Mucosa of rectum (tissue), 2 donors: ENCODE results near the gene RREB1.
"Not testable (repeated sequence)": the region's sequence is repeated elsewhere in the genome, so short reads cannot be mapped to it uniquely, and the experiment has no call there.

Experiments used
- H3K27ac ChIP-seq, 2 donors: one replicate each; pipeline ENCODE4 v1.7.0; 2013; ENCODE audit warnings: inconsistent platforms in 2 of 2, low read depth in 2 of 2, low read length in 2 of 2
- H3K27me3 ChIP-seq, 2 donors: one replicate each; pipeline ENCODE4 v1.7.0; 2013; ENCODE audit warnings: low read length in 2 of 2; ENCODE audit not compliant: control insufficient read depth in 2 of 2, insufficient read depth in 2 of 2
- H3K36me3 ChIP-seq, 2 donors: one replicate each; pipeline ENCODE4 v1.7.0; 2013; ENCODE audit warnings: low read length in 2 of 2; ENCODE audit not compliant: control insufficient read depth in 2 of 2, insufficient read depth in 2 of 2
- H3K4me1 ChIP-seq, 2 donors: one replicate each; pipeline ENCODE4 v1.7.0; 2013; ENCODE audit warnings: low read length in 2 of 2, mild to moderate bottlenecking in 1 of 2; ENCODE audit not compliant: control insufficient read depth in 2 of 2, insufficient read depth in 2 of 2
- H3K4me3 ChIP-seq, 2 donors: one replicate each; pipeline ENCODE4 v1.7.0; 2013; ENCODE audit warnings: low read length in 2 of 2
- H3K9ac ChIP-seq, 2 donors: one replicate each; pipeline ENCODE4 v1.7.0; 2013; ENCODE audit warnings: low read length in 2 of 2, low read depth in 1 of 2, mild to moderate bottlenecking in 1 of 2
- H3K9me3 ChIP-seq, 2 donors: one replicate each; pipeline ENCODE4 v1.7.0; 2013; ENCODE audit warnings: low read length in 2 of 2; ENCODE audit not compliant: control insufficient read depth in 2 of 2
- donor health status: healthy.
- donor health status: Normal muscosa, but diverticular disease.

Gene RREB1

GRCh38 chr6:7258231-7258763 is 150.5 kb downstream of the RREB1 start:
- no peaks in the 10 kb centered on the region for H3K36me3 ChIP-seq
- no peaks in the 10 kb centered on the region for H3K27me3 ChIP-seq
- H3K27ac ChIP-seq = no peak overlapping the region
- H3K4me3 ChIP-seq = no peak overlapping the region
- H3K9ac ChIP-seq = no peak overlapping the region
- no peaks in the 10 kb centered on the region for H3K9me3 ChIP-seq
- H3K4me1 ChIP-seq = peaks cover 14 to 17% of the 10 kb centered on the region in 2 donors

GRCh38 chr6:7260291-7261031 is 152.7 kb downstream of the RREB1 start:
- Histone ChIP-seq H3K4me3 (peak overlapping the region; percentile 84 to 89), H3K9me3 (no peaks in the 10 kb centered on the region), H3K4me1 (peaks cover 14 to 17% of the 10 kb centered on the region in 2 donors), H3K36me3 (no peaks in the 10 kb centered on the region), H3K9ac (peak overlapping the region; percentile 78 to 80), H3K27me3 (no peaks in the 10 kb centered on the region), H3K27ac (peak overlapping the region; percentile 80 to 87)

- H3K4me1 ChIP-seq = peaks cover 14 to 17% of the 10 kb centered on the region in 2 donors
- peak overlapping the region; percentile 80 to 87 for H3K27ac ChIP-seq
- peak overlapping the region; percentile 84 to 89 for H3K4me3 ChIP-seq
- no peaks in the 10 kb centered on the region for H3K27me3 ChIP-seq
- H3K9me3 ChIP-seq = no peaks in the 10 kb centered on the region
- H3K9ac ChIP-seq = peak overlapping the region; percentile 78 to 80
- no peaks in the 10 kb centered on the region for H3K36me3 ChIP-seq
Measured at GRCh38 chr6:7261032-7261841, 153.5 kb downstream of the RREB1 start.

GRCh38 chr6:7261852-7262461 is 154.2 kb downstream of the RREB1 start:
- no peaks in the 10 kb centered on the region for H3K36me3 ChIP-seq
- no peaks in the 10 kb centered on the region for H3K9me3 ChIP-seq
- no peaks in the 10 kb centered on the region for H3K27me3 ChIP-seq
- peak overlapping the region in 1 of 2 donors; percentile 80 for H3K9ac ChIP-seq
- H3K27ac ChIP-seq = peak overlapping the region; percentile 80 to 87
- peak overlapping the region; percentile 84 to 89 for H3K4me3 ChIP-seq
- H3K4me1 ChIP-seq = peaks cover 14 to 17% of the 10 kb centered on the region in 2 donors

- Histone ChIP-seq H3K4me1 (peaks cover 14 to 17% of the 10 kb centered on the region in 2 donors), H3K36me3 (no peaks in the 10 kb centered on the region), H3K27me3 (no peaks in the 10 kb centered on the region), H3K27ac (no peak overlapping the region), H3K4me3 (no peak overlapping the region), H3K9me3 (no peaks in the 10 kb centered on the region), H3K9ac (no peak overlapping the region)
Measured at GRCh38 chr6:7262746-7263518, 155.2 kb downstream of the RREB1 start.

- H3K4me3 ChIP-seq, H3K27ac ChIP-seq, H3K9ac ChIP-seq, H3K36me3 ChIP-seq, H3K27me3 ChIP-seq, H3K9me3 ChIP-seq: not testable (repeated sequence)
- peaks cover 14 to 17% of the 10 kb centered on the region in 2 donors for H3K4me1 ChIP-seq
Measured at GRCh38 chr6:7263519-7263805, 155.7 kb downstream of the RREB1 start.

- no peak overlapping the region for H3K4me3 ChIP-seq
- H3K36me3 ChIP-seq = no peaks in the 10 kb centered on the region
- H3K9me3 ChIP-seq = no peaks in the 10 kb centered on the region
- H3K4me1 ChIP-seq = peaks cover 14 to 17% of the 10 kb centered on the region in 2 donors
- H3K27me3 ChIP-seq = no peaks in the 10 kb centered on the region
- no peak overlapping the region for H3K9ac ChIP-seq
- H3K27ac ChIP-seq = no peak overlapping the region
Measured at GRCh38 chr6:7264041-7264440, 156.3 kb downstream of the RREB1 start.

- Histone ChIP-seq H3K4me1 (peaks cover 14 to 17% of the 10 kb centered on the region in 2 donors), H3K9ac (no peak overlapping the region)
Measured at GRCh38 chr6:7264686-7265384, 157.1 kb downstream of the RREB1 start.

GRCh38 chr6:7265385-7265726 is 157.6 kb downstream of the RREB1 start:
- not testable (repeated sequence) for H3K36me3 ChIP-seq, H3K9me3 ChIP-seq, H3K4me3 ChIP-seq, H3K9ac ChIP-seq, H3K27me3 ChIP-seq, H3K27ac ChIP-seq
- H3K4me1 ChIP-seq = peaks cover 14 to 15% of the 10 kb centered on the region in 2 donors

More at GRCh38 chr6:7264686-7265384, 157.1 kb downstream of the RREB1 start:
- H3K27ac ChIP-seq = no peak overlapping the region
- no peaks in the 10 kb centered on the region for H3K9me3 ChIP-seq
- no peaks in the 10 kb centered on the region for H3K36me3 ChIP-seq
- no peaks in the 10 kb centered on the region for H3K27me3 ChIP-seq
- H3K4me3 ChIP-seq = no peak overlapping the region
